ENCODE measurements around the gene ZNF500. TPM values are rescaled to one million over a fixed set of nuclear protein-coding genes. Genes with fewer than 3 reads are reported as not detected.

ZNF500 gene
- total and polyA plus RNA-seq, 2 donors (not counting 3 experiments of a cell fraction or from before 2014, with no cell fraction given), result 8.6 to 13.5 TPM

DNA sequence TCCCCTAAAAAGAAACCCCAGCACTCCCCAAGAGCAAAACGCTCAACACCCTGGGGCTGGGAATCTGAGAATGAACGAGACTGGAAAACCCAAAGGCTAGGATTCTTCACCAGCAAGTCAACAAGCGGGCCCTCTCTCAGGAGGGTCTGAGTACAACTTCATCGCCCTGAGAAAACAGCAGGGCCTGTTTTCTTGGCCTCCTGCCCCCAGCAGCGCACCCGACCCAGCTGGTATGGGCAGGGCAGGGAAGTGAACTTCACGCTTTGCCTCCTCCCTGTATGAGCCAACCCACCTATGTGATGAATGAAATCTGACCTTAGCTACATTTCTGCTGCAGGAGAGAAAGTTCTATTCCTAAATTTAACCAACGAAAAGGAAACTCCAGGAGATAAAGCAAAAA is 62.5 kb downstream of the ZNF500 start:
- TF ChIP-seq FOS (IDR thresholded peaks at IDR 0.05; ENCODE audit: borderline replicate concordance, insufficient read depth, low read length), result no peak
- no peak for TF ChIP-seq POLR2A (IDR thresholded peaks at IDR 0.05; ENCODE audit: low read depth, low read length)
- no peak for TF ChIP-seq EZH2 (IDR thresholded peaks at IDR 0.05; ENCODE audit: borderline replicate concordance, low read depth, low read length, severe bottlenecking)
- TF ChIP-seq MYC (IDR thresholded peaks at IDR 0.05; ENCODE audit: low read depth, low read length), result no peak
- TF ChIP-seq, protein P1, sequence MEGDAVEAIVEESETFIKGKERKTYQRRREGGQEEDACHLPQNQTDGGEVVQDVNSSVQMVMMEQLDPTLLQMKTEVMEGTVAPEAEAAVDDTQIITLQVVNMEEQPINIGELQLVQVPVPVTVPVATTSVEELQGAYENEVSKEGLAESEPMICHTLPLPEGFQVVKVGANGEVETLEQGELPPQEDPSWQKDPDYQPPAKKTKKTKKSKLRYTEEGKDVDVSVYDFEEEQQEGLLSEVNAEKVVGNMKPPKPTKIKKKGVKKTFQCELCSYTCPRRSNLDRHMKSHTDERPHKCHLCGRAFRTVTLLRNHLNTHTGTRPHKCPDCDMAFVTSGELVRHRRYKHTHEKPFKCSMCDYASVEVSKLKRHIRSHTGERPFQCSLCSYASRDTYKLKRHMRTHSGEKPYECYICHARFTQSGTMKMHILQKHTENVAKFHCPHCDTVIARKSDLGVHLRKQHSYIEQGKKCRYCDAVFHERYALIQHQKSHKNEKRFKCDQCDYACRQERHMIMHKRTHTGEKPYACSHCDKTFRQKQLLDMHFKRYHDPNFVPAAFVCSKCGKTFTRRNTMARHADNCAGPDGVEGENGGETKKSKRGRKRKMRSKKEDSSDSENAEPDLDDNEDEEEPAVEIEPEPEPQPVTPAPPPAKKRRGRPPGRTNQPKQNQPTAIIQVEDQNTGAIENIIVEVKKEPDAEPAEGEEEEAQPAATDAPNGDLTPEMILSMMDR (IDR thresholded peaks at IDR 0.05; ENCODE audit: extremely low read depth in 1 of 2, insufficient read depth in 1 of 2, low read depth in 1 of 2, low read length in 2 of 2), result no peak
- no peak for TF ChIP-seq JUN (IDR thresholded peaks at IDR 0.05; ENCODE audit: borderline replicate concordance, insufficient read depth, insufficient read length, low read depth)
- no peak for TF ChIP-seq GATA2 (IDR thresholded peaks at IDR 0.05; ENCODE audit: insufficient read depth, insufficient read length, low read depth, low read length)
- no peak for TF ChIP-seq POLR2AphosphoS5 (IDR thresholded peaks at IDR 0.05; ENCODE audit: insufficient read depth, low read depth, low read length)
- TF ChIP-seq, protein P2, sequence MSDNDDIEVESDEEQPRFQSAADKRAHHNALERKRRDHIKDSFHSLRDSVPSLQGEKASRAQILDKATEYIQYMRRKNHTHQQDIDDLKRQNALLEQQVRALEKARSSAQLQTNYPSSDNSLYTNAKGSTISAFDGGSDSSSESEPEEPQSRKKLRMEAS (IDR thresholded peaks at IDR 0.05; ENCODE audit: insufficient read depth, insufficient read length), result no peak
- FAIRE-seq (no peak), DNase-seq (ENCODE audit: low read depth, low spot score) (no peak)
- Histone ChIP-seq H3K9ac (replicated peaks; ENCODE audit: extremely low read depth, insufficient read depth, low read length) (no peak overlapping the region), H3K4me3 (replicated peaks in 1 of 3; ENCODE audit: insufficient read depth in 1 of 3, low read depth in 1 of 3, low read length in 3 of 3) (no peak overlapping the region), H2AFZ (ENCODE audit: low read depth, low read length) (no peak overlapping the region), H3K36me3 (ENCODE audit: control insufficient read depth in 2 of 2, extremely low read depth in 1 of 2, insufficient read depth in 2 of 2, low read length in 2 of 2) (peaks cover under 1 to 25% of the 10 kb centered on the region in 2 experiments), H3K4me2 (ENCODE audit: insufficient read depth, low read length) (no peak overlapping the region), H3K9me3 (replicated peaks; ENCODE audit: control insufficient read depth, insufficient read depth, low read length) (no peaks in the 10 kb centered on the region), H3K79me2 (ENCODE audit: control insufficient read depth, insufficient read depth, low read length) (no peaks in the 10 kb centered on the region), H3K9me1 (replicated peaks; ENCODE audit: control insufficient read depth, extremely low read depth, insufficient read depth, low read length) (no peaks in the 10 kb centered on the region), H3K27ac (ENCODE audit: insufficient read depth, low read depth, low read length) (no peak overlapping the region), H3K4me1 (ENCODE audit: control insufficient read depth, extremely low read depth, insufficient read depth, low read length) (no peaks in the 10 kb centered on the region), H4K20me1 (replicated peaks; ENCODE audit: control insufficient read depth, extremely low read depth, insufficient read depth, low read length) (no peaks in the 10 kb centered on the region), H3K27me3 (ENCODE audit: control insufficient read depth in 2 of 2, insufficient read depth in 2 of 2, low read length in 2 of 2) (no peaks in the 10 kb centered on the region)
- ChIA-PET POLR2A (interaction anchor here (0.6 kb wide), 1 partner anchor 129 kb away, joined by 4 read pairs; no protein-coding TSS in a partner anchor), CTCF (interaction anchor here (0.7 kb wide), 1 partner anchor 54 kb away, joined by 3 read pairs; no protein-coding TSS in a partner anchor)
- dilution Hi-C loops (cut with MboI; ENCODE audit: extremely low pct_ligation_motif_present, low sequenced_read_pairs) (no loop called here), intact Hi-C loops (cut with micrococcal nuclease) (no loop called here)
- no TSS peak for BruUV-seq (replicated peaks)
